IMR-90 (cell line): ENCODE results near the gene DIP2C.

Source experiments
- MAFK ChIP-seq: IDR thresholded peaks from 2 replicates; pipeline ENCODE4 v1.6.1; 2012; ENCODE audit warnings: low read depth, low read length, improper control_type of control experiment
- POLR2A ChIP-seq: IDR thresholded peaks from 2 replicates; pipeline ENCODE4 v1.6.1; 2012; ENCODE audit warnings: mild to moderate bottlenecking, low read depth, low read length
- RAD21 ChIP-seq: IDR thresholded peaks from 2 replicates; pipeline ENCODE4 v1.6.1; 2012; ENCODE audit warnings: low read length, improper control_type of control experiment
- SMC3 ChIP-seq: fragments of 150-350 bp; IDR thresholded peaks from 2 replicates; pipeline ENCODE4 v1.6.1; 2016; ENCODE audit warnings: low read depth, mild to moderate bottlenecking, antibody characterized with exemption, low read length, moderate library complexity
- TF ChIP-seq, protein P1 (sequence below): conservative IDR thresholded peaks from 2 replicates; pipeline ENCODE4 v1.5.1; 2012; ENCODE audit warnings: mild to moderate bottlenecking, low read depth, low read length, improper control_type of control experiment

DNA sequence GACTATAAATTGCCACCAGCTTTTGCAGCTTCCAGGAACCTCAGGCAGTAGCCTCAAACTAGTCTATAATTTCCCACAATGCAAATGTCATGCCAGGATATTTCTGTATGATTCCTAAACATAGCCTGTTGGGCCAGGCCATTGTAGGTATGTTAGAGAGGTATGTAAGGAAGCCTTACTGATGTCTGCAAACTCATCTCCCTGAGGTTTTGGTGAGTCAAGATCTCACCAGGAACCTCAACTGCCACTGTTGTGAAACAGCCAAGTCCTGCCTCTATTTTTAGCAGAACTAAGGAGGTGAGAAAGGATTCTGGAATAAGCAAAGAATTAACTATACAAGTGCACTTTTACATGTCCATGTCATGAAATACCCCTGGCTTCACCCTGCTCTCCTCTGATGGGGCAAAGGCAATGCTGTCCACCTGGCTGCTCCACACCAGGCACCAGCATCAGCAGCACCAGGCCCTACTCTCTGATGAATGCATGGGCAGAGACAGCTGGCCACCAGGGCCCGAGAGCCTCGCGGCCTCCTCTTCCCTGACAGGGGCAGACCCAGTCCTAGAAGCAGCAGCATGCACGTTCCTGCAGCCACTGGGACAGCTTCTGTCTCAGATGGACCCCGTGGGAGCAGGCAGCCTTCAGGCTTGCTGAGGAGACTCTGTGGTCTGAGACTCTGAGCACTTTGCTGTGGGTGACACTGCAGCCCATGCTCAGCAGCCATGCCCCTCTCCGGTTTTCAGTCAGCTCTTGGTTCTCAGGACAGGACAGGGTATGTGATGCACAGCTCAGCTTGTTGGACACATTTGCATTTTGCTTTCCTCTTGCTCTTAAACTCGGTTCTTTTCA lies 407.0 kb downstream of the DIP2C start:
- TF ChIP-seq MAFK (no peak), SMC3 (no peak), POLR2A (no peak), RAD21 (no peak)
- TF ChIP-seq, protein P1, sequence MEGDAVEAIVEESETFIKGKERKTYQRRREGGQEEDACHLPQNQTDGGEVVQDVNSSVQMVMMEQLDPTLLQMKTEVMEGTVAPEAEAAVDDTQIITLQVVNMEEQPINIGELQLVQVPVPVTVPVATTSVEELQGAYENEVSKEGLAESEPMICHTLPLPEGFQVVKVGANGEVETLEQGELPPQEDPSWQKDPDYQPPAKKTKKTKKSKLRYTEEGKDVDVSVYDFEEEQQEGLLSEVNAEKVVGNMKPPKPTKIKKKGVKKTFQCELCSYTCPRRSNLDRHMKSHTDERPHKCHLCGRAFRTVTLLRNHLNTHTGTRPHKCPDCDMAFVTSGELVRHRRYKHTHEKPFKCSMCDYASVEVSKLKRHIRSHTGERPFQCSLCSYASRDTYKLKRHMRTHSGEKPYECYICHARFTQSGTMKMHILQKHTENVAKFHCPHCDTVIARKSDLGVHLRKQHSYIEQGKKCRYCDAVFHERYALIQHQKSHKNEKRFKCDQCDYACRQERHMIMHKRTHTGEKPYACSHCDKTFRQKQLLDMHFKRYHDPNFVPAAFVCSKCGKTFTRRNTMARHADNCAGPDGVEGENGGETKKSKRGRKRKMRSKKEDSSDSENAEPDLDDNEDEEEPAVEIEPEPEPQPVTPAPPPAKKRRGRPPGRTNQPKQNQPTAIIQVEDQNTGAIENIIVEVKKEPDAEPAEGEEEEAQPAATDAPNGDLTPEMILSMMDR: no peak
